A549 (cell line): ENCODE data around the gene GLB1L2. TPM values are rescaled to one million over a fixed set of nuclear protein-coding genes. Genes with fewer than 3 reads are reported as not detected.

ENCODE experiments used
- ATAC-seq, 2 experiments: fragments of 200-7000 bp in 1 of 2; fragments of >200 bp in 1 of 2; cut with Nextera tagmentation in 1 of 2; cut with Tn5 transposase in 1 of 2; 3 replicates each; pipeline versions ENCODE4 v1.8.0 to v1.9.1; 2018 to 2020; ENCODE audit warnings: mild to moderate bottlenecking in 1 of 2, moderate library complexity in 1 of 2
- CTCF ChIA-PET: fragments of 300-600 bp; sonication (Branson Sonifier 250); formaldehyde crosslinking; extraction: SDS; loops from one replicate; lab custom pipeline; 2021; ENCODE audit warnings: antibody characterized with exemption, inconsistent platforms; lab: Yijun Ruan, JAX
- POLR2A ChIA-PET: fragments of 350-600 bp; formaldehyde crosslinking; extraction: SDS; loops from one replicate; lab custom pipeline; 2021; ENCODE audit warnings: antibody characterized with exemption, inconsistent platforms; lab: Yijun Ruan, JAX
- DNase-seq, 2 experiments: peaks; one replicate each; pipeline versions ENCODE4 v3.0.0 to v3.0.0-alpha.2; 2011 to 2016; ENCODE audit warnings: low read depth in 1 of 2, low spot score in 1 of 2
- FAIRE-seq: peaks from 2 replicates; lab custom pipeline; 2011; peaks lifted over from hg19 to GRCh38; lab: Jason Lieb, UNC
- H3K27ac ChIP-seq, 2 experiments: fragments of >200 bp; sonication (Bioruptor Twin); formaldehyde crosslinking; 3 replicates each; pipeline ENCODE4 v1.5.1; 2016 to 2017
- H3K4me1 ChIP-seq: fragments of >200 bp; sonication (Bioruptor Twin); formaldehyde crosslinking; 3 replicates; pipeline ENCODE4 v1.6.1; 2016
- H3K4me2 ChIP-seq: fragments of >200 bp; sonication (Bioruptor Twin); formaldehyde crosslinking; 3 replicates; pipeline ENCODE4 v1.6.1; 2016
- H3K4me3 ChIP-seq: fragments of >200 bp; sonication (Bioruptor Twin); formaldehyde crosslinking; 3 replicates; pipeline ENCODE4 v1.5.1; 2016
- H3K9me3 ChIP-seq: fragments of >200 bp; sonication (Bioruptor Twin); formaldehyde crosslinking; 3 replicates; pipeline ENCODE4 v1.6.1; 2016
- ATOH8 ChIP-seq: fragments of 250-450 bp; sonication (Bioruptor Pico); IDR thresholded peaks from 2 replicates; pipeline ENCODE4 v1.5.0; 2020; ENCODE audit warnings: low read depth, mild to moderate bottlenecking, moderate library complexity
- CHD2 ChIP-seq: fragments of 150-350 bp; IDR thresholded peaks from 2 replicates; pipeline ENCODE4 v1.6.1; 2014; ENCODE audit warnings: low read length; ENCODE audit not compliant: partially characterized antibody
- CTCF ChIP-seq: fragments of >200 bp; sonication (Bioruptor Twin); formaldehyde crosslinking; IDR thresholded peaks from 3 replicates; pipeline ENCODE4 v1.5.1; 2016
- EHF ChIP-seq: fragments of 250-450 bp; sonication (Bioruptor Pico); IDR thresholded peaks from 2 replicates; pipeline ENCODE4 v1.5.0; 2020; ENCODE audit warnings: mild to moderate bottlenecking
- EHMT2 ChIP-seq: fragments of 200-600 bp; sonication (generic); IDR thresholded peaks from 2 replicates; pipeline ENCODE4 v1.6.1; 2016; ENCODE audit warnings: antibody characterized with exemption, low read depth, mild to moderate bottlenecking, moderate library complexity
- ELK1 ChIP-seq: fragments of 150-350 bp; IDR thresholded peaks from 2 replicates; pipeline ENCODE4 v1.6.1; 2014; ENCODE audit warnings: low read depth, mild to moderate bottlenecking, low read length
- ESRRA ChIP-seq: fragments of 150-350 bp; IDR thresholded peaks from 2 replicates; pipeline ENCODE4 v1.6.1; 2014; ENCODE audit warnings: mild to moderate bottlenecking, low read length, borderline replicate concordance
- FOSB ChIP-seq: fragments of 250-450 bp; sonication (Bioruptor Pico); IDR thresholded peaks from 2 replicates; pipeline ENCODE4 v1.5.0; 2020; ENCODE audit warnings: mild to moderate bottlenecking, moderate library complexity
- GATA3 ChIP-seq: IDR thresholded peaks from 2 replicates; pipeline ENCODE4 v1.6.1; 2012; ENCODE audit warnings: borderline replicate concordance
- HOXB13 ChIP-seq: fragments of 250-450 bp; sonication (Bioruptor Pico); IDR thresholded peaks from 2 replicates; pipeline ENCODE4 v1.5.0; 2020; ENCODE audit warnings: low read depth, mild to moderate bottlenecking, moderate library complexity
- HOXB5 ChIP-seq: fragments of 250-450 bp; sonication (Bioruptor Pico); IDR thresholded peaks from 2 replicates; pipeline ENCODE4 v1.5.0; 2020; ENCODE audit warnings: mild to moderate bottlenecking, moderate library complexity
- KDM5A ChIP-seq: fragments of 200-600 bp; sonication (generic); IDR thresholded peaks from 2 replicates; pipeline ENCODE4 v1.6.1; 2016; ENCODE audit warnings: antibody characterized with exemption, mild to moderate bottlenecking
- MAX ChIP-seq: IDR thresholded peaks from 2 replicates; pipeline ENCODE4 v1.6.1; 2012
- PBX3 ChIP-seq: IDR thresholded peaks from 2 replicates; pipeline ENCODE4 v1.6.1; 2012
- PHF8 ChIP-seq: fragments of 200-600 bp; sonication (generic); IDR thresholded peaks from 2 replicates; pipeline ENCODE4 v1.6.1; 2016; ENCODE audit warnings: low read depth, mild to moderate bottlenecking, antibody characterized with exemption, moderate library complexity, borderline replicate concordance
- POLR2A ChIP-seq: IDR thresholded peaks from 2 replicates; pipeline ENCODE4 v1.6.1; 2012; ENCODE audit warnings: mild to moderate bottlenecking, low read length
- POLR2AphosphoS2 ChIP-seq: conservative IDR thresholded peaks from 2 replicates; pipeline ENCODE4 v1.6.1; 2012; ENCODE audit warnings: low read length, improper control_type of control experiment, inconsistent platforms
- RCOR1 ChIP-seq: fragments of 150-350 bp; IDR thresholded peaks from 2 replicates; pipeline ENCODE4 v1.6.1; 2014; ENCODE audit warnings: antibody characterized with exemption, low read length, low read depth
- REST ChIP-seq: fragments of 200-600 bp; sonication (generic); IDR thresholded peaks from 2 replicates; pipeline ENCODE4 v1.6.1; 2016; ENCODE audit warnings: antibody characterized with exemption, mild to moderate bottlenecking, moderate library complexity
- RFX5 ChIP-seq: fragments of 450-650 bp; IDR thresholded peaks from 2 replicates; pipeline ENCODE4 v1.7.1; 2014; ENCODE audit warnings: antibody characterized with exemption, mild to moderate bottlenecking, moderate library complexity
- SREBF2 ChIP-seq: fragments of 450-650 bp; IDR thresholded peaks from 2 replicates; pipeline ENCODE4 v1.6.1; 2014; ENCODE audit warnings: mild to moderate bottlenecking, moderate library complexity
- USF2 ChIP-seq: fragments of 450-650 bp; IDR thresholded peaks from 2 replicates; pipeline ENCODE4 v1.6.1; 2014; ENCODE audit warnings: antibody characterized with exemption
- ZC3H11A ChIP-seq: fragments of 450-650 bp; IDR thresholded peaks from 2 replicates; pipeline ENCODE4 v1.6.1; 2014; ENCODE audit warnings: antibody characterized with exemption, mild to moderate bottlenecking
- ZFP36 ChIP-seq: fragments of 450-650 bp; IDR thresholded peaks from 2 replicates; pipeline ENCODE4 v1.6.1; 2014; ENCODE audit warnings: borderline replicate concordance; ENCODE audit not compliant: partially characterized antibody
- ZNF302 ChIP-seq: fragments of 250-450 bp; sonication (Bioruptor Pico); IDR thresholded peaks from 2 replicates; pipeline ENCODE4 v1.9.0; 2021; ENCODE audit warnings: inconsistent platforms, mild to moderate bottlenecking, moderate library complexity
- WGBS: methylation state at CpG from one replicate; pipeline ENCODE4 v1.1.6; 2017; ENCODE audit errors: missing lambda C conversion rate; 5-methylcytosine and 5-hydroxymethylcytosine counted together
- polyA plus RNA-seq, 4 experiments: library from polyadenylated mRNA; depleted of rRNA in 3 of 4; stranded (reverse); fragments of >200 nt; fragmentation: RNase III in 1 of 4; extraction: RNeasy Plus Mini Kit Qiagen cat#74134 plus additional on column Dnase treatment in 1 of 4; gene quantifications; 2 replicates in 3 of 4; 3 replicates in 1 of 4; pipeline ENCODE4 v1.2.3, GENCODE V29; 2011 to 2017

Gene GLB1L2
- polyA plus RNA-seq, 2 of the 4 experiments (the other 2 are of a cell fraction) = 1.1 to 3.5 TPM

- H3K4me2 ChIP-seq = no peak overlapping the region
- H3K4me1 ChIP-seq = no peaks in the 10 kb centered on the region
- H3K4me3 ChIP-seq = no peak overlapping the region
- DNase-seq = no peak
- no peak for FAIRE-seq
- ATAC-seq = no peak
- 18% methylated on average over 4 of the region's 13 CpGs for WGBS
- POLR2A ChIA-PET = no interaction called here
- no peaks in the 10 kb centered on the region for H3K9me3 ChIP-seq
- TF ChIP-seq SREBF2 (no peak), GATA3 (no peak), REST (no peak), EHF (CRISPR knock-in tag) (no peak), HOXB5 (CRISPR knock-in tag) (no peak), POLR2A (no peak), HOXB13 (no peak), KDM5A (no peak), CTCF (no peak), PHF8 (no peak), ZC3H11A (no peak), ELK1 (no peak), RCOR1 (no peak)
- no peak overlapping the region for H3K27ac ChIP-seq
- CTCF ChIA-PET = no interaction called here
These were observed 67.0 kb downstream of the GLB1L2 start for GRCh38 chr11:134398644-134399292.

- Histone ChIP-seq H3K9me3 (no peaks in the 10 kb centered on the region), H3K27ac (no peak overlapping the region), H3K4me3 (no peak overlapping the region), H3K4me1 (no peaks in the 10 kb centered on the region), H3K4me2 (no peak overlapping the region)
- POLR2A ChIA-PET = no interaction called here
- WGBS = no CpG with 5 or more reads among the region's 8 CpGs
- CTCF ChIA-PET = no interaction called here
- DNase-seq (no peak), ATAC-seq (no peak), FAIRE-seq (no peak)
- TF ChIP-seq ESRRA = no peak
- no peak for TF ChIP-seq USF2
- TF ChIP-seq GATA3 = no peak
- TF ChIP-seq ZNF302 (CRISPR knock-in tag) = no peak
- TF ChIP-seq CHD2 = no peak
- TF ChIP-seq ATOH8 (CRISPR knock-in tag) = no peak
- no peak for TF ChIP-seq EHMT2
- no peak for TF ChIP-seq RFX5
- no peak for TF ChIP-seq RCOR1
- no peak for TF ChIP-seq POLR2AphosphoS2
- no peak for TF ChIP-seq CTCF
- TF ChIP-seq MAX = no peak
- TF ChIP-seq KDM5A = no peak
- TF ChIP-seq SREBF2 = no peak
- no peak for TF ChIP-seq EHF (CRISPR knock-in tag)
- no peak for TF ChIP-seq FOSB (CRISPR knock-in tag)
- TF ChIP-seq ZFP36 = no peak
- no peak for TF ChIP-seq PBX3
These were observed 67.5 kb downstream of the GLB1L2 start for GRCh38 chr11:134399293-134399654.
